GM12872 (cell line): ENCODE results near the gene TMEM44.

Source experiments
- CTCF ChIP-seq: IDR thresholded peaks from 3 replicates; pipeline ENCODE4 v1.5.1; 2011; ENCODE audit warnings: low read depth, mild to moderate bottlenecking, low read length, moderate library complexity; ENCODE audit not compliant: insufficient read depth

The TMEM44 gene

GRCh38 chr3:194631696-194632095 is 1.5 kb downstream of the TMEM44 start:
- no peak for TF ChIP-seq CTCF

- TF ChIP-seq CTCF = no peak
These were observed 8.3 kb downstream of the TMEM44 start for GRCh38 chr3:194624956-194625355.

GRCh38 chr3:194623449-194624290 is 9.5 kb downstream of the TMEM44 start:
- no peak for TF ChIP-seq CTCF

- TF ChIP-seq CTCF = no peak
These were observed 10.4 kb downstream of the TMEM44 start for GRCh38 chr3:194622621-194623340.

GRCh38 chr3:194621947-194622346 is 11.3 kb downstream of the TMEM44 start:
- TF ChIP-seq CTCF = no peak

GRCh38 chr3:194620196-194620595 is 13.0 kb downstream of the TMEM44 start:
- TF ChIP-seq CTCF = no peak

GRCh38 chr3:194619741-194620140 is 13.5 kb downstream of the TMEM44 start:
- no peak for TF ChIP-seq CTCF
